Hepatocyte (in vitro differentiated cells): ENCODE data around the gene ADAMTS12.

Experiments
- CTCF ChIP-seq: fragments of 200-600 bp; sonication (generic); IDR thresholded peaks from 2 replicates; pipeline ENCODE4 v1.5.1; 2016; ENCODE audit warnings: antibody characterized with exemption, mild to moderate bottlenecking; ENCODE audit not compliant: poor library complexity
- EZH2 ChIP-seq: fragments of 200-600 bp; sonication (generic); IDR thresholded peaks from 2 replicates; pipeline ENCODE4 v1.6.1; 2016; ENCODE audit warnings: antibody characterized with exemption, mild to moderate bottlenecking, borderline replicate concordance

- no peak for TF ChIP-seq CTCF
- TF ChIP-seq EZH2 = no peak
Observed at GRCh38 chr5:33880319-33880718, 11.5 kb downstream of the ADAMTS12 start.
